NCI-H774 (cell line): ENCODE data around the gene DPH6.
A peak's percentile ranks its signal among the peaks of the same experiment; 100 is the strongest.

Experiments
- DNase-seq: peaks from one replicate; lab custom pipeline; 2025; lab: John Stamatoyannopoulos, UW

Gene DPH6

GRCh38 chr15:35540885-35541284, 5.1 kb downstream of the DPH6 start:
- DNase-seq = no peak

- no peak for DNase-seq
Observed at GRCh38 chr15:35540021-35540420, 5.9 kb downstream of the DPH6 start.

GRCh38 chr15:35535365-35535916, 10.5 kb downstream of the DPH6 start:
- DNase-seq = no peak

GRCh38 chr15:35533130-35534110, 12.5 kb downstream of the DPH6 start:
- DNase-seq = no peak

- DNase-seq = no peak
Observed at GRCh38 chr15:35530698-35531097, 15.3 kb downstream of the DPH6 start.

- no peak for DNase-seq
Observed at GRCh38 chr15:35529784-35530183, 16.2 kb downstream of the DPH6 start.

- DNase-seq = no peak
Observed at GRCh38 chr15:35522061-35522460, 23.9 kb downstream of the DPH6 start.

- DNase-seq = peak; percentile 30
Observed at GRCh38 chr15:35519541-35520149, 26.3 kb downstream of the DPH6 start.

- no peak for DNase-seq
Observed at GRCh38 chr15:35519052-35519451, 26.9 kb downstream of the DPH6 start.

- DNase-seq = no peak
Observed at GRCh38 chr15:35514759-35515158, 31.2 kb downstream of the DPH6 start.

- DNase-seq = no peak
Observed at GRCh38 chr15:35507932-35508638, 37.9 kb downstream of the DPH6 start.

GRCh38 chr15:35506272-35506870, 39.6 kb downstream of the DPH6 start:
- no peak for DNase-seq

GRCh38 chr15:35505809-35506208, 40.2 kb downstream of the DPH6 start:
- no peak for DNase-seq

- DNase-seq = no peak
Observed at GRCh38 chr15:35505141-35505540, 40.8 kb downstream of the DPH6 start.

GRCh38 chr15:35499723-35500122, 46.2 kb downstream of the DPH6 start:
- no peak for DNase-seq

- no peak for DNase-seq
Observed at GRCh38 chr15:35496585-35496984, 49.4 kb downstream of the DPH6 start.

- DNase-seq = no peak
Observed at GRCh38 chr15:35495080-35495479, 50.9 kb downstream of the DPH6 start.

- DNase-seq = no peak
Observed at GRCh38 chr15:35491999-35492398, 54.0 kb downstream of the DPH6 start.

GRCh38 chr15:35491173-35491572, 54.8 kb downstream of the DPH6 start:
- DNase-seq = no peak

- DNase-seq = no peak
Observed at GRCh38 chr15:35490511-35490910, 55.5 kb downstream of the DPH6 start.

- DNase-seq = no peak
Observed at GRCh38 chr15:35487417-35487816, 58.5 kb downstream of the DPH6 start.

GRCh38 chr15:35486296-35486695, 59.7 kb downstream of the DPH6 start:
- no peak for DNase-seq
